ENCODE results near the gene MAPK14.

The MAPK14 gene

GRCh38 chr6:36099869-36100483, 72.4 kb downstream of the MAPK14 start:
- peak in 1 of 2 donors; percentile 27 for DNase-seq (ENCODE audit: low read depth in 1 of 2, low spot score in 1 of 2)

GRCh38 chr6:36101691-36102090, 74.1 kb downstream of the MAPK14 start:
- no peak for DNase-seq (ENCODE audit: low read depth in 1 of 2, low spot score in 1 of 2)

- no peak for DNase-seq (ENCODE audit: low read depth in 1 of 2, low spot score in 1 of 2)
Measured at GRCh38 chr6:36102853-36103252, 75.2 kb downstream of the MAPK14 start.

GRCh38 chr6:36104836-36105235, 77.2 kb downstream of the MAPK14 start:
- DNase-seq (ENCODE audit: low read depth in 1 of 2, low spot score in 1 of 2): no peak

GRCh38 chr6:36109092-36109491, 81.5 kb downstream of the MAPK14 start:
- no peak for DNase-seq (ENCODE audit: low read depth in 1 of 2, low spot score in 1 of 2)

GRCh38 chr6:36110050-36110449, 82.4 kb downstream of the MAPK14 start:
- no peak for DNase-seq (ENCODE audit: low read depth in 1 of 2, low spot score in 1 of 2)

- no peak for DNase-seq (ENCODE audit: low read depth in 1 of 2, low spot score in 1 of 2)
Measured at GRCh38 chr6:36110863-36111262, 83.3 kb downstream of the MAPK14 start.

GRCh38 chr6:36111526-36111925, 83.9 kb downstream of the MAPK14 start:
- no peak for DNase-seq (ENCODE audit: low read depth in 1 of 2, low spot score in 1 of 2)

GRCh38 chr6:36113049-36113448, 85.4 kb downstream of the MAPK14 start:
- DNase-seq (ENCODE audit: low read depth in 1 of 2, low spot score in 1 of 2): no peak

GRCh38 chr6:36113703-36114102, 86.1 kb downstream of the MAPK14 start:
- DNase-seq (ENCODE audit: low read depth in 1 of 2, low spot score in 1 of 2): no peak

GRCh38 chr6:36114798-36115408, 87.3 kb downstream of the MAPK14 start:
- DNase-seq (ENCODE audit: low read depth in 1 of 2, low spot score in 1 of 2): no peak

- DNase-seq (ENCODE audit: low read depth in 1 of 2, low spot score in 1 of 2): no peak
Measured at GRCh38 chr6:36115412-36115811, 87.8 kb downstream of the MAPK14 start.

GRCh38 chr6:36116066-36116864, 88.7 kb downstream of the MAPK14 start:
- no peak for DNase-seq (ENCODE audit: low read depth in 1 of 2, low spot score in 1 of 2)

- DNase-seq (ENCODE audit: low read depth in 1 of 2, low spot score in 1 of 2): no peak
Measured at GRCh38 chr6:36116943-36117342, 89.3 kb downstream of the MAPK14 start.

GRCh38 chr6:36117658-36118549, 90.3 kb downstream of the MAPK14 start:
- no peak for DNase-seq (ENCODE audit: low read depth in 1 of 2, low spot score in 1 of 2)

- DNase-seq (ENCODE audit: low read depth in 1 of 2, low spot score in 1 of 2): no peak
Measured at GRCh38 chr6:36118550-36119107, 91.0 kb downstream of the MAPK14 start.

- no peak for DNase-seq (ENCODE audit: low read depth in 1 of 2, low spot score in 1 of 2)
Measured at GRCh38 chr6:36119209-36119608, 91.6 kb downstream of the MAPK14 start.

- DNase-seq (ENCODE audit: low read depth in 1 of 2, low spot score in 1 of 2): no peak
Measured at GRCh38 chr6:36120018-36120417, 92.4 kb downstream of the MAPK14 start.

GRCh38 chr6:36120539-36120938, 92.9 kb downstream of the MAPK14 start:
- DNase-seq (ENCODE audit: low read depth in 1 of 2, low spot score in 1 of 2): peak in 1 of 2 donors; percentile 67

- DNase-seq (ENCODE audit: low read depth in 1 of 2, low spot score in 1 of 2): no peak
Measured at GRCh38 chr6:36120979-36121786, 93.6 kb downstream of the MAPK14 start.
